IMR-90 (cell line): ENCODE data around the gene ATP2C2. TPM values are rescaled to one million over a fixed set of nuclear protein-coding genes. Genes with fewer than 3 reads are reported as not detected.

Experiments
- ATAC-seq: fragments of 200-7000 bp; cut with Tn5 transposase; 2 replicates; pipeline ENCODE4 v1.9.1; 2020; ENCODE audit warnings: low read depth, mild to moderate bottlenecking, moderate library complexity
- BruUV-seq: library from RNA; stranded (reverse); fragments of 400-500 nt; replicated peaks from 2 replicates; lab custom pipeline; 2021; lab: Mats Ljungman, UMichigan
- CTCF ChIA-PET: fragments of 300-600 bp; formaldehyde crosslinking; extraction: SDS; loops from one replicate; lab custom pipeline; 2021; ENCODE audit warnings: antibody characterized with exemption; lab: Yijun Ruan, JAX
- POLR2A ChIA-PET: fragments of 300-600 bp; sonication (Branson Sonifier 250); formaldehyde crosslinking; loops from one replicate; lab custom pipeline; 2022; ENCODE audit warnings: antibody characterized with exemption; ENCODE audit not compliant: unreplicated experiment; lab: Charles Lee
- DNase-seq: peaks from one replicate; pipeline ENCODE4 v3.0.0; 2013
- H2AFZ ChIP-seq: replicated peaks from 2 replicates; pipeline ENCODE3; 2013; ENCODE audit warnings: low read length, mild to moderate bottlenecking; ENCODE audit not compliant: poor library complexity
- H2AK5ac ChIP-seq: 2 replicates; pipeline ENCODE4 v1.6.1; 2013; ENCODE audit warnings: low read depth, low read length, inconsistent platforms
- H2AK9ac ChIP-seq: replicated peaks from 2 replicates; pipeline ENCODE3; 2013; ENCODE audit warnings: mild to moderate bottlenecking, low read depth, low read length, moderate library complexity; ENCODE audit not compliant: poor library complexity
- H2BK120ac ChIP-seq: 2 replicates; pipeline ENCODE4 v1.6.1; 2013; ENCODE audit warnings: low read depth, low read length, inconsistent platforms
- H2BK15ac ChIP-seq: 3 replicates; pipeline ENCODE4 v1.6.1; 2013; ENCODE audit warnings: low read depth, low read length, inconsistent platforms
- H2BK20ac ChIP-seq: 2 replicates; pipeline ENCODE4 v1.6.1; 2013; ENCODE audit warnings: low read depth, mild to moderate bottlenecking, inconsistent platforms, low read length, moderate library complexity
- H2BK5ac ChIP-seq: 2 replicates; pipeline ENCODE4 v1.6.1; 2013; ENCODE audit warnings: mild to moderate bottlenecking, low read depth, low read length, inconsistent platforms; ENCODE audit not compliant: poor library complexity, severe bottlenecking
- H3K14ac ChIP-seq: replicated peaks from 2 replicates; pipeline ENCODE4 v1.6.1; 2013; ENCODE audit warnings: low read depth, low read length, inconsistent platforms
- H3K18ac ChIP-seq: 2 replicates; pipeline ENCODE4 v1.6.1; 2013; ENCODE audit warnings: low read depth, low read length, control low read depth
- H3K23ac ChIP-seq: 2 replicates; pipeline ENCODE4 v1.6.1; 2013; ENCODE audit warnings: low read depth, low read length, inconsistent platforms
- H3K27ac ChIP-seq: 2 replicates; pipeline ENCODE4 v1.5.1; 2013; ENCODE audit warnings: mild to moderate bottlenecking, control low read depth, low read length; ENCODE audit not compliant: insufficient read depth
- H3K27me3 ChIP-seq: 2 replicates; pipeline ENCODE4 v1.6.1; 2013; ENCODE audit warnings: low read length; ENCODE audit not compliant: control insufficient read depth, insufficient read depth
- H3K36me3 ChIP-seq: 2 replicates; pipeline ENCODE4 v1.6.1; 2013; ENCODE audit warnings: low read length, mixed read lengths; ENCODE audit not compliant: control insufficient read depth, insufficient read depth
- H3K4ac ChIP-seq: 2 replicates; pipeline ENCODE4 v1.6.1; 2013; ENCODE audit warnings: low read depth, low read length, inconsistent platforms
- H3K4me1 ChIP-seq: 2 replicates; pipeline ENCODE4 v1.6.1; 2013; ENCODE audit warnings: low read length, mixed read lengths; ENCODE audit not compliant: control insufficient read depth, insufficient read depth
- H3K4me2 ChIP-seq: 2 replicates; pipeline ENCODE4 v1.6.1; 2013; ENCODE audit warnings: low read depth, mild to moderate bottlenecking, control low read depth, low read length, moderate library complexity
- H3K4me3 ChIP-seq: 2 replicates; pipeline ENCODE4 v1.5.1; 2013; ENCODE audit warnings: low read depth, mild to moderate bottlenecking, control low read depth, low read length, moderate library complexity; ENCODE audit not compliant: insufficient read depth
- H3K56ac ChIP-seq: 2 replicates; pipeline ENCODE4 v1.6.1; 2013; ENCODE audit warnings: low read length, inconsistent platforms; ENCODE audit not compliant: insufficient read depth; ENCODE audit errors: extremely low read depth
- H3K79me1 ChIP-seq, 2 experiments: 2 replicates each; pipeline ENCODE4 v1.6.1; 2013; ENCODE audit warnings: low read length in 2 of 2, inconsistent platforms in 1 of 2, low read depth in 1 of 2
- H3K9ac ChIP-seq: 2 replicates; pipeline ENCODE4 v1.6.1; 2013; ENCODE audit warnings: low read depth, low read length, control low read depth
- H3K9me1 ChIP-seq: 2 replicates; pipeline ENCODE4 v1.6.1; 2013; ENCODE audit warnings: low read length, inconsistent platforms; ENCODE audit not compliant: insufficient read depth
- H3K9me3 ChIP-seq: 2 replicates; pipeline ENCODE4 v1.6.1; 2013; ENCODE audit warnings: low read length; ENCODE audit not compliant: control insufficient read depth, insufficient read depth
- H4K20me1 ChIP-seq: 2 replicates; pipeline ENCODE4 v1.6.1; 2013; ENCODE audit warnings: low read length, inconsistent platforms; ENCODE audit not compliant: insufficient read depth
- H4K5ac ChIP-seq: 2 replicates; pipeline ENCODE4 v1.6.1; 2013; ENCODE audit warnings: mild to moderate bottlenecking, low read depth, low read length, control low read depth
- H4K8ac ChIP-seq, 2 experiments: 2 replicates each; pipeline ENCODE4 v1.6.1; 2013; ENCODE audit warnings: low read depth in 2 of 2, low read length in 2 of 2, control low read depth in 1 of 2, inconsistent platforms in 1 of 2
- H4K91ac ChIP-seq: 2 replicates; pipeline ENCODE4 v1.6.1; 2013; ENCODE audit warnings: low read depth, low read length, inconsistent platforms; ENCODE audit not compliant: insufficient read depth
- CHD1 ChIP-seq: IDR thresholded peaks from 2 replicates; pipeline ENCODE4 v1.6.1; 2012; ENCODE audit warnings: low read depth, low read length, improper control_type of control experiment
- WGBS, 2 experiments: methylation state at CpG; one replicate each; pipeline versions ENCODE4 v1.1.5 to v1.1.7; 2013; ENCODE audit warnings: missing lambda C conversion rate in 2 of 2; ENCODE audit not compliant: insufficient read length in 1 of 2; ENCODE audit errors: extremely low coverage in 2 of 2; 5-methylcytosine and 5-hydroxymethylcytosine counted together
- dilution Hi-C: fragments of 300-500 bp; cut with HindIII; formaldehyde crosslinking; loops from one replicate; pipeline ENCODE4 v1.14.3; 2018; ENCODE audit warnings: low sequenced_read_pairs; ENCODE audit not compliant: unreplicated experiment
- in situ Hi-C: fragments of 300-500 bp; cut with MboI; formaldehyde crosslinking; loops from 3 replicates; pipeline ENCODE4 v1.14.3; 2019; ENCODE audit warnings: low sequenced_read_pairs, inconsistent platforms, mixed read lengths
- intact Hi-C: fragments of 100-400 bp; cut with micrococcal nuclease; formaldehyde crosslinking; loops from 2 replicates; pipeline ENCODE4 v1.10.0; 2022
- polyA plus RNA-seq, 3 experiments: library from polyadenylated mRNA; depleted of rRNA; stranded (reverse); fragments of >200 nt; gene quantifications; 2 replicates each; pipeline ENCODE4 v1.2.3, GENCODE V29; 2012; ENCODE audit warnings: low replicate concordance in 1 of 3
- total RNA-seq: library from RNA; depleted of rRNA; stranded (reverse); fragments of >200 nt; gene quantifications from 2 replicates; pipeline ENCODE4 v1.2.3, GENCODE V29; 2012

Gene ATP2C2
- total and polyA plus RNA-seq, 2 of the 4 experiments (the other 2 are of a cell fraction): not detected

GRCh38 chr16:84486126-84486525, 117.8 kb downstream of the ATP2C2 start:
- no peak overlapping the region for H3K27ac ChIP-seq
- no peak overlapping the region for H4K91ac ChIP-seq
- in situ Hi-C loops (loop anchor here (10.0 to 25.0 kb wide), 2 partner anchors 401 to 524 kb away; partner anchors contain the start of genes NECAB2 and OSGIN1), intact Hi-C loops (loop anchor here (10.0 kb wide), 1 partner anchor 371 kb away; the partner anchor contains the start of gene MBTPS1), dilution Hi-C loops (no loop called here)
- TF ChIP-seq CHD1: no peak
- H3K9me1 ChIP-seq: no peaks in the 10 kb centered on the region
- H3K4me1 ChIP-seq: no peaks in the 10 kb centered on the region; the same call in 1 of the 2 replicates
- no peaks in the 10 kb centered on the region for H3K27me3 ChIP-seq
- H3K56ac ChIP-seq: no peak overlapping the region
- no peak overlapping the region for H4K5ac ChIP-seq
- no TSS peak for BruUV-seq
- DNase-seq (no peak), ATAC-seq (no peak)
- no peak overlapping the region for H3K14ac ChIP-seq
- H4K8ac ChIP-seq: no peak overlapping the region
- H2BK20ac ChIP-seq: no peak overlapping the region
- peaks cover 12 to 47% of the 10 kb centered on the region in 2 experiments; a peak in 3 of 4 replicates for H3K79me1 ChIP-seq
- H3K9ac ChIP-seq: no peak overlapping the region
- peaks cover 48% of the 10 kb centered on the region for H3K36me3 ChIP-seq
- no peak overlapping the region for H3K4me3 ChIP-seq
- no peak overlapping the region for H3K18ac ChIP-seq
- ChIA-PET CTCF (no interaction called here), POLR2A (no interaction called here)
- H2BK5ac ChIP-seq: no peak overlapping the region
- no peak overlapping the region for H2BK120ac ChIP-seq
- H2BK15ac ChIP-seq: no peak overlapping the region
- WGBS, 2 experiments: 80% methylated on average over 5 of the region's 14 CpGs; no CpG with 5 or more reads in 1 of the 2 experiments
- no peaks in the 10 kb centered on the region for H3K9me3 ChIP-seq
- H4K20me1 ChIP-seq: peaks cover 12% of the 10 kb centered on the region
- H2AFZ ChIP-seq: no peak overlapping the region
- H3K4ac ChIP-seq: no peak overlapping the region
- no peak overlapping the region for H2AK9ac ChIP-seq
- H3K4me2 ChIP-seq: no peak overlapping the region
- no peak overlapping the region for H2AK5ac ChIP-seq
- no peak overlapping the region for H3K23ac ChIP-seq
